ENCODE measurements around the gene PLEKHO2. TPM values are rescaled to one million over a fixed set of nuclear protein-coding genes. Genes with fewer than 3 reads are reported as not detected.

Gene PLEKHO2
- total and polyA plus RNA-seq, 2 of the 13 experiments (the other 11 are each of a cell fraction or from before 2014, with no cell fraction given): 3.8 to 4.8 TPM

GRCh38 chr15:64825431-64826294, 16.1 kb upstream of the PLEKHO2 start, which contains the start of gene PIF1 (continued):
- 0 out of 2 replicates have a peak, but pooled peaks have one; percentile 26 for TF ChIP-seq HMG20B (CRISPR knock-in tag; conservative IDR thresholded peaks at IDR 0.05)
- TF ChIP-seq ATF7-NPFF (CRISPR knock-in tag; IDR thresholded peaks at IDR 0.05; ENCODE audit: low read depth): peak; percentile 32; the same call in 1 of the 2 replicates
- TF ChIP-seq AHR (CRISPR knock-in tag; IDR thresholded peaks at IDR 0.05): peak; percentile 55; the same call in 1 of the 2 replicates
- TF ChIP-seq POGZ (CRISPR knock-in tag; IDR thresholded peaks at IDR 0.05): peak; percentile 52; the same call in 1 of the 2 replicates
- TF ChIP-seq DMAP1 (CRISPR knock-in tag; IDR thresholded peaks at IDR 0.05): peak; percentile 94
- TF ChIP-seq CREBL2 (CRISPR knock-in tag; IDR thresholded peaks at IDR 0.05; ENCODE audit: borderline replicate concordance): no peak
- TF ChIP-seq YY1 (IDR thresholded peaks at IDR 0.05; ENCODE audit: insufficient read depth, insufficient replicate concordance, low read depth, low read length): no peak
- peak; percentile 33 for TF ChIP-seq RBM22 (optimal IDR thresholded peaks at IDR 0.05; ENCODE audit: low read length)
- TF ChIP-seq PITX1 (CRISPR knock-in tag; IDR thresholded peaks at IDR 0.05): peak; percentile 74; the same call in 1 of the 2 replicates
- TF ChIP-seq TRIM24 (CRISPR knock-in tag; IDR thresholded peaks at IDR 0.05): no peak
- peak; percentile 84 for TF ChIP-seq ZFX (CRISPR knock-in tag; IDR thresholded peaks at IDR 0.05; ENCODE audit: low read depth)
- no peak for TF ChIP-seq SAFB2 (CRISPR knock-in tag; IDR thresholded peaks at IDR 0.05; ENCODE audit: borderline replicate concordance, low read depth)
- no peak for TF ChIP-seq GPN1 (CRISPR knock-in tag; IDR thresholded peaks at IDR 0.05; ENCODE audit: borderline replicate concordance)
- 0 out of 2 replicates have a peak, but pooled peaks have one; percentile 60 for TF ChIP-seq ZBTB20 (CRISPR knock-in tag; IDR thresholded peaks at IDR 0.05; ENCODE audit: borderline replicate concordance, low read depth)
- TF ChIP-seq JARID2 (CRISPR knock-in tag; IDR thresholded peaks at IDR 0.05; ENCODE audit: insufficient replicate concordance): no peak
- no peak for TF ChIP-seq TRIM22 (IDR thresholded peaks at IDR 0.05)
- TF ChIP-seq ATF6 (CRISPR knock-in tag; conservative IDR thresholded peaks at IDR 0.05): 0 out of 2 replicates have a peak, but pooled peaks have one; percentile 82
- no peak for TF ChIP-seq TCF12 (IDR thresholded peaks at IDR 0.05)
- no peak for TF ChIP-seq TCF12 (CRISPR knock-in tag; IDR thresholded peaks at IDR 0.05)
- TF ChIP-seq ZNF382 (CRISPR knock-in tag; IDR thresholded peaks at IDR 0.05; ENCODE audit: borderline replicate concordance): no peak
- peak; percentile 66 for TF ChIP-seq ZNF18 (CRISPR knock-in tag; IDR thresholded peaks at IDR 0.05; ENCODE audit: insufficient replicate concordance)
- TF ChIP-seq ZBTB7A (CRISPR knock-in tag; IDR thresholded peaks at IDR 0.05): no peak
- 0 out of 2 replicates have a peak, but pooled peaks have one; percentile 63 for TF ChIP-seq ZNF691 (CRISPR knock-in tag; IDR thresholded peaks at IDR 0.05; ENCODE audit: borderline replicate concordance, low read depth)
